GM12892 (cell line): ENCODE results near the gene GARNL3.

ENCODE experiments used
- DNase-seq: peaks from one replicate; pipeline ENCODE4 v3.0.0; 2011; ENCODE audit not compliant: insufficient read length
- FAIRE-seq: peaks from 2 replicates; lab custom pipeline; 2011; peaks lifted over from hg19 to GRCh38; lab: Jason Lieb, UNC
- POLR2A ChIP-seq: IDR thresholded peaks from 2 replicates; pipeline ENCODE4 v1.6.1; 2011; ENCODE audit warnings: low read depth, low read length, control low read depth
- POLR2AphosphoS5 ChIP-seq: IDR thresholded peaks from 2 replicates; pipeline ENCODE4 v1.6.1; 2011; ENCODE audit warnings: low read depth, low read length, control low read depth
- TAF1 ChIP-seq: IDR thresholded peaks from 2 replicates; pipeline ENCODE4 v1.6.1; 2011; ENCODE audit warnings: low read depth, mild to moderate bottlenecking, control low read depth, low read length, borderline replicate concordance

The GARNL3 gene

GRCh38 chr9:127320115-127320378 lies 55.5 kb downstream of the GARNL3 start:
- TF ChIP-seq POLR2A: no peak
- DNase-seq (no peak), FAIRE-seq (no peak)

- FAIRE-seq (no peak), DNase-seq (no peak)
- TF ChIP-seq TAF1 (no peak), POLR2AphosphoS5 (no peak), POLR2A (no peak)
Measured at GRCh38 chr9:127323393-127323792, 58.8 kb downstream of the GARNL3 start.

- FAIRE-seq: no peak
- TF ChIP-seq POLR2AphosphoS5 (no peak), TAF1 (no peak), POLR2A (no peak)
- DNase-seq: no peak
Measured at GRCh38 chr9:127330501-127330900, 65.9 kb downstream of the GARNL3 start.

GRCh38 chr9:127333221-127334064 lies 68.9 kb downstream of the GARNL3 start:
- no peak for TF ChIP-seq TAF1
- TF ChIP-seq POLR2AphosphoS5: no peak
- TF ChIP-seq POLR2A: no peak
- FAIRE-seq (no peak), DNase-seq (no peak)

GRCh38 chr9:127334725-127335124 lies 70.2 kb downstream of the GARNL3 start:
- TF ChIP-seq TAF1 (no peak), POLR2A (no peak), POLR2AphosphoS5 (no peak)
- FAIRE-seq: no peak
- no peak for DNase-seq

GRCh38 chr9:127336086-127336485 lies 71.5 kb downstream of the GARNL3 start:
- FAIRE-seq (no peak), DNase-seq (no peak)
- TF ChIP-seq TAF1 (no peak), POLR2A (no peak), POLR2AphosphoS5 (no peak)

- DNase-seq: no peak
- FAIRE-seq: no peak
- TF ChIP-seq POLR2AphosphoS5: no peak
- TF ChIP-seq POLR2A: no peak
- no peak for TF ChIP-seq TAF1
Measured at GRCh38 chr9:127336506-127337352, 72.2 kb downstream of the GARNL3 start.

- no peak for TF ChIP-seq TAF1
- TF ChIP-seq POLR2AphosphoS5: no peak
- TF ChIP-seq POLR2A: no peak
- DNase-seq: no peak
- FAIRE-seq: no peak
Measured at GRCh38 chr9:127340721-127341120, 76.1 kb downstream of the GARNL3 start.

- DNase-seq (no peak), FAIRE-seq (no peak)
- TF ChIP-seq POLR2AphosphoS5 (no peak), POLR2A (no peak), TAF1 (no peak)
Measured at GRCh38 chr9:127341152-127341551, 76.6 kb downstream of the GARNL3 start.

- DNase-seq: no peak
- TF ChIP-seq POLR2AphosphoS5: no peak
- no peak for TF ChIP-seq TAF1
- TF ChIP-seq POLR2A: no peak
- FAIRE-seq: no peak
Measured at GRCh38 chr9:127344368-127345000, 79.9 kb downstream of the GARNL3 start.

GRCh38 chr9:127345566-127345965 lies 81.0 kb downstream of the GARNL3 start:
- FAIRE-seq (no peak), DNase-seq (no peak)
- TF ChIP-seq POLR2A: no peak
- TF ChIP-seq POLR2AphosphoS5: no peak
- TF ChIP-seq TAF1: no peak

GRCh38 chr9:127346584-127346983 lies 82.0 kb downstream of the GARNL3 start:
- TF ChIP-seq TAF1 (no peak), POLR2A (no peak), POLR2AphosphoS5 (no peak)
- FAIRE-seq (no peak), DNase-seq (no peak)
